Measurements from ENCODE around the gene KRTAP13-1.

DNA sequence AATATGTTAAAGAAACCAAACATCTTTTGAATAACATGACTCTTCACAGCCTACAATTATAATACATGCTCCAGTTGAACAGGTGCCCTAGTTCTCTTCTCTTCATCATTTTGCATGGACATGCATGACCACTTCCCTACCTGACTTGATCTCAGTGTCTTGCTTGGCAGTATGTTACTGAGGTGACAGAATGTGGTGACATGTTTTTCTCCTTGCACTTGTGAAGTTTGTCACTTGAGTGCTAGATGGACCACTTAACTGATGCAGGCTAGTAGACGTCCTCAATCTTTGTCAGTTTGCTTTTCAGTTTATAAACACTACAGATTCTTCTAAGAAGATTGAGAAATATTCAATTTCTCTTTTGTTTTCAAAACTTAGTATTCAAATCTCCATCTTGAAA is 13.6 kb upstream of the KRTAP13-1 start:
- TF ChIP-seq, protein P1, sequence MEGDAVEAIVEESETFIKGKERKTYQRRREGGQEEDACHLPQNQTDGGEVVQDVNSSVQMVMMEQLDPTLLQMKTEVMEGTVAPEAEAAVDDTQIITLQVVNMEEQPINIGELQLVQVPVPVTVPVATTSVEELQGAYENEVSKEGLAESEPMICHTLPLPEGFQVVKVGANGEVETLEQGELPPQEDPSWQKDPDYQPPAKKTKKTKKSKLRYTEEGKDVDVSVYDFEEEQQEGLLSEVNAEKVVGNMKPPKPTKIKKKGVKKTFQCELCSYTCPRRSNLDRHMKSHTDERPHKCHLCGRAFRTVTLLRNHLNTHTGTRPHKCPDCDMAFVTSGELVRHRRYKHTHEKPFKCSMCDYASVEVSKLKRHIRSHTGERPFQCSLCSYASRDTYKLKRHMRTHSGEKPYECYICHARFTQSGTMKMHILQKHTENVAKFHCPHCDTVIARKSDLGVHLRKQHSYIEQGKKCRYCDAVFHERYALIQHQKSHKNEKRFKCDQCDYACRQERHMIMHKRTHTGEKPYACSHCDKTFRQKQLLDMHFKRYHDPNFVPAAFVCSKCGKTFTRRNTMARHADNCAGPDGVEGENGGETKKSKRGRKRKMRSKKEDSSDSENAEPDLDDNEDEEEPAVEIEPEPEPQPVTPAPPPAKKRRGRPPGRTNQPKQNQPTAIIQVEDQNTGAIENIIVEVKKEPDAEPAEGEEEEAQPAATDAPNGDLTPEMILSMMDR (IDR thresholded peaks at IDR 0.05): no peak
- no peak for TF ChIP-seq POLR2AphosphoS5 (IDR thresholded peaks at IDR 0.05)
